ENCODE data around the gene NXF3. TPM values are rescaled to one million over a fixed set of nuclear protein-coding genes. Genes with fewer than 3 reads are reported as not detected.

Gene NXF3
- total and polyA plus RNA-seq, 4 donors, result 0.33 to 1.5 (median 0.94) TPM

- peaks cover 0 to 2% (median 0%) of the 10 kb centered on the region in 4 donors for H3K4me1 ChIP-seq (ENCODE audit: control insufficient read depth in 4 of 4, insufficient read depth in 4 of 4, low read length in 3 of 4)
- no peak within 1 kb of the TSS for H3K27ac ChIP-seq (ENCODE audit: low read depth in 1 of 2, low read length in 2 of 2)
- H3K36me3 ChIP-seq (ENCODE audit: control insufficient read depth in 4 of 4, insufficient read depth in 3 of 4, low read depth in 1 of 4, low read length in 3 of 4), result no peaks in the 10 kb centered on the region
- peak within 1 kb of the TSS in 1 of 3 donors; percentile 45 for H3K4me3 ChIP-seq (ENCODE audit: low read depth in 1 of 3, low read length in 3 of 3)
- no peaks in the 10 kb centered on the region for H3K9me3 ChIP-seq (ENCODE audit: control insufficient read depth in 4 of 4, low read length in 3 of 4)
- H3K27me3 ChIP-seq (ENCODE audit: control insufficient read depth in 4 of 4, insufficient read depth in 4 of 4, low read length in 3 of 4), result no peaks in the 10 kb centered on the region
- peak; percentile 53 for DNase-seq (ENCODE audit: low spot score)
- no peak within 1 kb of the TSS for H3K9ac ChIP-seq (ENCODE audit: low read depth in 1 of 2, low read length in 2 of 2)
- WGBS, result 5% methylated on average over 39 of the region's 39 CpGs
- TF ChIP-seq TAF1 (conservative IDR thresholded peaks at IDR 0.05), result no peak
- TF ChIP-seq, protein P1, sequence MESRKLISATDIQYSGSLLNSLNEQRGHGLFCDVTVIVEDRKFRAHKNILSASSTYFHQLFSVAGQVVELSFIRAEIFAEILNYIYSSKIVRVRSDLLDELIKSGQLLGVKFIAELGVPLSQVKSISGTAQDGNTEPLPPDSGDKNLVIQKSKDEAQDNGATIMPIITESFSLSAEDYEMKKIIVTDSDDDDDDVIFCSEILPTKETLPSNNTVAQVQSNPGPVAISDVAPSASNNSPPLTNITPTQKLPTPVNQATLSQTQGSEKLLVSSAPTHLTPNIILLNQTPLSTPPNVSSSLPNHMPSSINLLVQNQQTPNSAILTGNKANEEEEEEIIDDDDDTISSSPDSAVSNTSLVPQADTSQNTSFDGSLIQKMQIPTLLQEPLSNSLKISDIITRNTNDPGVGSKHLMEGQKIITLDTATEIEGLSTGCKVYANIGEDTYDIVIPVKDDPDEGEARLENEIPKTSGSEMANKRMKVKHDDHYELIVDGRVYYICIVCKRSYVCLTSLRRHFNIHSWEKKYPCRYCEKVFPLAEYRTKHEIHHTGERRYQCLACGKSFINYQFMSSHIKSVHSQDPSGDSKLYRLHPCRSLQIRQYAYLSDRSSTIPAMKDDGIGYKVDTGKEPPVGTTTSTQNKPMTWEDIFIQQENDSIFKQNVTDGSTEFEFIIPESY (IDR thresholded peaks at IDR 0.05), result no peak
- TF ChIP-seq FOXA1 (IDR thresholded peaks at IDR 0.05), result no peak
- no peak for TF ChIP-seq REST (IDR thresholded peaks at IDR 0.05)
- no peak for TF ChIP-seq YY1 (IDR thresholded peaks at IDR 0.05)
- no peak for TF ChIP-seq RAD21 (IDR thresholded peaks at IDR 0.05)
- TF ChIP-seq GABPA (IDR thresholded peaks at IDR 0.05 in 1 of 2, conservative IDR thresholded peaks at IDR 0.05 in 1 of 2), result no peak
- TF ChIP-seq SP1 (IDR thresholded peaks at IDR 0.05), result no peak
- no peak for TF ChIP-seq ATF3 (IDR thresholded peaks at IDR 0.05)
- TF ChIP-seq RXRA (IDR thresholded peaks at IDR 0.05), result no peak
- no peak for TF ChIP-seq EGR1 (IDR thresholded peaks at IDR 0.05; ENCODE audit: low read depth in 2 of 2)
Measured at GRCh38 chrX:103063918-103064434, 29.0 kb downstream of the NXF3 start, which contains the start of gene BEX1. Gene BEX1 (minus strand): TSS chrX:103064171. CDS start chrX:103063274, 897 bp downstream.

GRCh38 chrX:103063191-103063845 is 29.6 kb downstream of the NXF3 start:
- peak; percentile 40 for DNase-seq (ENCODE audit: low spot score)
- no peaks in the 10 kb centered on the region for H3K36me3 ChIP-seq (ENCODE audit: control insufficient read depth in 4 of 4, insufficient read depth in 3 of 4, low read depth in 1 of 4, low read length in 3 of 4)
- no peaks in the 10 kb centered on the region for H3K27me3 ChIP-seq (ENCODE audit: control insufficient read depth in 4 of 4, insufficient read depth in 4 of 4, low read length in 3 of 4)
- no peaks in the 10 kb centered on the region for H3K9me3 ChIP-seq (ENCODE audit: control insufficient read depth in 4 of 4, low read length in 3 of 4)
- TF ChIP-seq REST (IDR thresholded peaks at IDR 0.05) (peak; percentile 96), HNF4A (conservative IDR thresholded peaks at IDR 0.05) (no peak)
- 4% methylated on average over 33 of the region's 34 CpGs for WGBS
- H3K27ac ChIP-seq (ENCODE audit: low read depth in 1 of 2, low read length in 2 of 2), result no peak overlapping the region
- peak overlapping the region in 1 of 3 donors; percentile 45 for H3K4me3 ChIP-seq (ENCODE audit: low read depth in 1 of 3, low read length in 3 of 3)
- H3K9ac ChIP-seq (ENCODE audit: low read depth in 1 of 2, low read length in 2 of 2), result no peak overlapping the region
- H3K4me1 ChIP-seq (ENCODE audit: control insufficient read depth in 4 of 4, insufficient read depth in 4 of 4, low read length in 3 of 4), result peaks cover 0 to 2% (median 0%) of the 10 kb centered on the region in 4 donors

Measured in liver (tissue), 9 donors.